ENCODE results near the gene ECSIT. TPM values are rescaled to one million over a fixed set of nuclear protein-coding genes. Genes with fewer than 3 reads are reported as not detected.
"Not testable (repeated sequence)": the region's sequence is repeated elsewhere in the genome, so short reads cannot be mapped to it uniquely, and the experiment has no call there.

The ECSIT gene
- total RNA-seq: 100 to 1,000 TPM in 3 of 4 donors, 10 to 100 TPM in 1; 82.9 to 199 (median 129) TPM

- Histone ChIP-seq H3K27ac (peak within 1 kb of the TSS; percentile 89 to 93 (median 92)), H3K36me3 (no peaks in the 10 kb centered on the region), H3K27me3 (no peaks in the 10 kb centered on the region), H3K4me1 (peaks cover 13 to 24% of the 10 kb centered on the region in 2 donors), H3K9me3 (no peaks in the 10 kb centered on the region), H3K4me3 (peak within 1 kb of the TSS; percentile 77 to 92 (median 83))
- DNase-seq: peak; percentile 96 to 99
- TF ChIP-seq POLR2A (IDR thresholded peaks at IDR 0.05): peak in 1 of 2 donors; percentile 36
- no peak for TF ChIP-seq CTCF (IDR thresholded peaks at IDR 0.05 in 4 of 5, conservative IDR thresholded peaks at IDR 0.05 in 1 of 5)
- intact Hi-C loops (cut with DNase I; ENCODE audit: low total_unique reads) (loop anchor here (1.0 to 2.0 kb wide), 3 partner anchors 23 to 94 kb away; partner anchors contain the start of genes ELOF1, ODAD3, PRKCSH and ZNF653), in situ Hi-C loops (cut with MboI; ENCODE audit: low sequenced_read_pairs in 4 of 4) (no loop called here)
- peak; percentile 99 to 100 for ATAC-seq
Measured at GRCh38 chr19:11528551-11529341, at the start of gene ECSIT. Gene ECSIT, minus strand, starts transcription at chr19:11529134. Its CDS starts 9,964 bp downstream, at chr19:11519170.

- Histone ChIP-seq H3K27ac (peak within 1 kb of the TSS in 1 of 4 donors; percentile 18), H3K4me3 (peak within 1 kb of the TSS in 2 of 4 donors; percentile 0 to 18), H3K27me3 (peaks cover 8 to 19% (median 15%) of the 10 kb centered on the region in 3 donors), H3K9me3 (no peaks in the 10 kb centered on the region), H3K4me1 (no peaks in the 10 kb centered on the region), H3K36me3 (no peaks in the 10 kb centered on the region)
- ATAC-seq (peak in 1 of 2 donors; percentile 36), DNase-seq (no peak)
- in situ Hi-C loops (cut with MboI; ENCODE audit: low sequenced_read_pairs in 4 of 4): loop anchor here in 1 of 4 donors (25.0 kb wide), 1 partner anchor 190 kb away; the partner anchor contains the start of gene EPOR
- intact Hi-C loops (cut with DNase I; ENCODE audit: low total_unique reads): no loop called here
- no peak for TF ChIP-seq POLR2A (IDR thresholded peaks at IDR 0.05)
Measured at GRCh38 chr19:11577451-11578257, 48.7 kb upstream of the ECSIT start, which contains the start of gene ACP5. Gene ACP5, minus strand, starts transcription at chr19:11577645. Its CDS starts 328 bp downstream, at chr19:11577317.

GRCh38 chr19:11576227-11576626, 47.3 kb upstream of the ECSIT start:
- Histone ChIP-seq H3K9me3 (no peaks in the 10 kb centered on the region), H3K4me3 (no peak overlapping the region), H3K27ac (no peak overlapping the region), H3K36me3 (no peaks in the 10 kb centered on the region), H3K4me1 (no peaks in the 10 kb centered on the region), H3K27me3 (peaks cover 8 to 19% (median 15%) of the 10 kb centered on the region in 3 donors)
- ATAC-seq (no peak), DNase-seq (no peak)
- TF ChIP-seq CTCF (IDR thresholded peaks at IDR 0.05 in 4 of 5, conservative IDR thresholded peaks at IDR 0.05 in 1 of 5): no peak
- TF ChIP-seq POLR2A (IDR thresholded peaks at IDR 0.05): no peak
- intact Hi-C loops (cut with DNase I; ENCODE audit: low total_unique reads) (no loop called here), in situ Hi-C loops (cut with MboI; ENCODE audit: low sequenced_read_pairs in 4 of 4) (loop anchor here in 1 of 4 donors (25.0 kb wide), 1 partner anchor 189 kb away; the partner anchor contains the start of gene EPOR)

GRCh38 chr19:11574689-11575088, 45.8 kb upstream of the ECSIT start:
- no peaks in the 10 kb centered on the region for H3K9me3 ChIP-seq
- TF ChIP-seq CTCF (IDR thresholded peaks at IDR 0.05 in 4 of 5, conservative IDR thresholded peaks at IDR 0.05 in 1 of 5) (no peak), POLR2A (IDR thresholded peaks at IDR 0.05) (no peak)
- no peaks in the 10 kb centered on the region for H3K4me1 ChIP-seq
- intact Hi-C loops (cut with DNase I; ENCODE audit: low total_unique reads): no loop called here
- no peak overlapping the region for H3K27ac ChIP-seq
- no peak overlapping the region for H3K4me3 ChIP-seq
- no peak for DNase-seq
- ATAC-seq: no peak
- H3K27me3 ChIP-seq: peaks cover 8 to 14% (median 11%) of the 10 kb centered on the region in 3 donors
- in situ Hi-C loops (cut with MboI; ENCODE audit: low sequenced_read_pairs in 4 of 4): loop anchor here in 1 of 4 donors (25.0 kb wide), 1 partner anchor 187 kb away; the partner anchor contains the start of gene EPOR
- H3K36me3 ChIP-seq: no peaks in the 10 kb centered on the region

- H3K27ac ChIP-seq; ATAC-seq; intact Hi-C loops (cut with DNase I; ENCODE audit: low total_unique reads); H3K36me3 ChIP-seq; H3K4me3 ChIP-seq; H3K27me3 ChIP-seq; DNase-seq; H3K4me1 ChIP-seq; H3K9me3 ChIP-seq; in situ Hi-C loops (cut with MboI; ENCODE audit: low sequenced_read_pairs in 4 of 4): not testable (repeated sequence)
Measured at GRCh38 chr19:11573763-11574162, 44.8 kb upstream of the ECSIT start.

GRCh38 chr19:11573354-11573753, 44.4 kb upstream of the ECSIT start:
- H3K27ac ChIP-seq; H3K9me3 ChIP-seq; in situ Hi-C loops (cut with MboI; ENCODE audit: low sequenced_read_pairs in 4 of 4); H3K4me3 ChIP-seq; intact Hi-C loops (cut with DNase I; ENCODE audit: low total_unique reads); ATAC-seq; H3K4me1 ChIP-seq; H3K27me3 ChIP-seq; H3K36me3 ChIP-seq; DNase-seq: not testable (repeated sequence)
